Tongue (tissue), 2 donors: ENCODE data around the gene ANKS1B. TPM values are rescaled to one million over a fixed set of nuclear protein-coding genes. Genes with fewer than 3 reads are reported as not detected.
"Not testable (repeated sequence)": the region's sequence is repeated elsewhere in the genome, so short reads cannot be mapped to it uniquely, and the experiment has no call there.

ENCODE experiments used
- DNase-seq: peaks from one replicate; pipeline ENCODE4 v3.0.0-alpha.2; 2015
- total RNA-seq: library from RNA; depleted of rRNA; stranded (reverse); fragments of >200 nt; gene quantifications from one replicate; pipeline ENCODE4 v1.2.3, GENCODE V29; 2014

The ANKS1B gene
- total RNA-seq, 1 donor from 2014 or later = 16.5 TPM

GRCh38 chr12:99704036-99704435, 280.7 kb downstream of the ANKS1B start:
- DNase-seq = no peak

GRCh38 chr12:99700032-99700431, 284.7 kb downstream of the ANKS1B start:
- DNase-seq = no peak

GRCh38 chr12:99695050-99695449, 289.7 kb downstream of the ANKS1B start:
- DNase-seq = no peak

- no peak for DNase-seq
Observed at GRCh38 chr12:99686142-99686541, 298.6 kb downstream of the ANKS1B start.

- no peak for DNase-seq
Observed at GRCh38 chr12:99680276-99680675, 304.5 kb downstream of the ANKS1B start.

GRCh38 chr12:99670635-99671034, 314.1 kb downstream of the ANKS1B start:
- no peak for DNase-seq

GRCh38 chr12:99658671-99659349, 325.9 kb downstream of the ANKS1B start:
- DNase-seq = peak; percentile 18

- no peak for DNase-seq
Observed at GRCh38 chr12:99649551-99649950, 335.2 kb downstream of the ANKS1B start.

GRCh38 chr12:99648183-99648582, 336.6 kb downstream of the ANKS1B start:
- no peak for DNase-seq

- DNase-seq = no peak
Observed at GRCh38 chr12:99647453-99647852, 337.3 kb downstream of the ANKS1B start, which contains the start of gene GARIN6. TSS of gene GARIN6 (plus strand) at chr12:99647753. CDS start at chr12:99648175, 422 bp downstream.

GRCh38 chr12:99644629-99645028, 340.1 kb downstream of the ANKS1B start:
- no peak for DNase-seq

- DNase-seq = no peak
Observed at GRCh38 chr12:99627459-99627858, 357.3 kb downstream of the ANKS1B start.

- DNase-seq = not testable (repeated sequence)
Observed at GRCh38 chr12:99624591-99624990, 360.1 kb downstream of the ANKS1B start.

- DNase-seq = no peak
Observed at GRCh38 chr12:99620159-99620479, 364.6 kb downstream of the ANKS1B start.

- no peak for DNase-seq
Observed at GRCh38 chr12:99619389-99620158, 365.2 kb downstream of the ANKS1B start.

GRCh38 chr12:99618657-99619056, 366.1 kb downstream of the ANKS1B start:
- DNase-seq = no peak

- DNase-seq = no peak
Observed at GRCh38 chr12:99611599-99611998, 373.1 kb downstream of the ANKS1B start.

GRCh38 chr12:99611117-99611516, 373.6 kb downstream of the ANKS1B start:
- no peak for DNase-seq

- peak; percentile 5 for DNase-seq
Observed at GRCh38 chr12:99609455-99610181, 375.1 kb downstream of the ANKS1B start.

GRCh38 chr12:99600388-99600787, 384.3 kb downstream of the ANKS1B start:
- no peak for DNase-seq

GRCh38 chr12:99598785-99599184, 386.0 kb downstream of the ANKS1B start:
- no peak for DNase-seq

GRCh38 chr12:99596762-99597161, 388.0 kb downstream of the ANKS1B start:
- no peak for DNase-seq

GRCh38 chr12:99577125-99577524, 407.6 kb downstream of the ANKS1B start:
- not testable (repeated sequence) for DNase-seq
